Stimulated activated naive CD4-positive, alpha-beta T cell treated with Interleukin-2 at 50 U/mL for 16 hours (primary cell): ENCODE measurements around the gene OTUB1.

Experiments
- DNase-seq: peaks from one replicate; lab custom pipeline; 2025; lab: John Stamatoyannopoulos, UW

Gene OTUB1

DNA sequence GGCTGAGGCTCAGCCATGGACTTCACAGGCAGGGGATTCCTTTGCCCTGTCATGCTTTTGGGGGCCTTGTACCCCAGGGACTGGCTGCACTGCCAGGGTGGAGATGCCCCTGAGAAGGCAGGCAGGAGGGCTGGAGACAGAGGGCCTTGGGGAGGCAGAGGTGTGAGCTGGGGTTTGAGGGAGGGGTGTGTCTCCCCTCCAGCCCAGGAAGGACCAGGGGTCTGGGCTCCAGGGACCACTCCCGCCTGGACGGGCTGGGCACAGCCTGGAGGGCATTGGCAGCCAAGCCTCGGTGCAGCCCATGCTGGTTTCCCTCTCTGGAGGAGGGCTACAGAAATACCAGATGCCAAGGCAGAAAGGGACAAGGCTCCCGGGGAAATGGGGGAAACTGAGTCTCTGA, 19.5 kb downstream of the OTUB1 start:
- no peak for DNase-seq

- DNase-seq, result no peak
Measured at GRCh38 chr11:64006398-64006797, 20.2 kb downstream of the OTUB1 start.

DNA sequence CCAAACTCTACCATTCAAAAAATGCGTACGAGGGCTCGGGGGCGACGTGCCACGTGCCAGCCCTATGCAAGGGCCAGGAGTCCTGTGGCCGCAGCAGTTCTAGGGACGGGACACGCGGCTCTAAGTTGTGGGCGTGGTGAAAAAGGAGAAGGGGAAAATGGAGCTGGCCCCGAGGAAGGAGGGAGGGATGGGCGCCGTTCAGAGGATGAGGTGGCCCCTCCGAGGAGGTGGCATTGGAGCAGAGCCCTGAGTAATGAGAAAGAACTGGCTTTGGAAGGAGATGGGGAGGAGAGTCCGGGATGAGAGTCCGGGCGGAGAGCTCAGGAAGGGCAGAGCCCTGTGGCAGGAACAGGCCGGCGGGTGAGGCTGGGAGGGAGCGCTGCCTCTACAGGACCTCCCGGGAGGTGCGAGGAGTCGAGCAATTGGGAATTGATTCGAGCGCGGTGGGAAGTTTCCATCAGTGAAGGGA, 21.0 kb downstream of the OTUB1 start:
- DNase-seq, result no peak

DNA sequence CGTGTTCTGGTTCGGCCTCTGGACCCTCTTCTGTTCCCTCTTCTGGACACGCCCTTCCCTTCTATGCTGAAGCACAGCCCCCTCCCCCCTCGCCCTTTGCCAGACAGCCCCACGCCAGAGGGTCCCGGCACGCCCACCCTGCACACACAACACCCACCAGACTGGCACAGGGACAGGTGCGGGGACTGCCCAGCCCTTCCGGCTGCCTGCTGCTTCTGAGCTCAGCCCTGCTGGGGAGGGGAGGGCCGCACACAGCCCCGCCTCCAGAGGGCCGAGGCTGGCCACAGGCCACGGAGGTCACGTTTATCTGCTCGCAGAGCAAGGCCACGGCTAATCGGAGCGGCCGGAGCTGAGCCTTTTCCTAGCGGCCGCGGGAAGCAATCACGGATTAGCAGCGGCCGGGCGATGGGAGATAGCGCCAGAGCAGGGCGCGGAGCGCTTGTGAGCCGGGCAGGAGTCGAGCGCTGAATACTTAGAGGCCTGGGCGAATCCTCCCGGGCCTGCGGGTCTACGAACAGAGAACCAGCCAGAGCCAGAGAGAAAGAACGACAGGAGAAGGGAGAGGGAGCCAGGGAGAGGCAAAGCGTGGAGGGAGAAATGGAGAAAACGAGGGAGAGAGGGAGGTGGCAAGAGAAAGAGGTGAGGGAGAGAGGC, 21.5 kb downstream of the OTUB1 start:
- no peak for DNase-seq

- DNase-seq, result no peak
Measured at GRCh38 chr11:64008283-64008913, 22.2 kb downstream of the OTUB1 start.

DNA sequence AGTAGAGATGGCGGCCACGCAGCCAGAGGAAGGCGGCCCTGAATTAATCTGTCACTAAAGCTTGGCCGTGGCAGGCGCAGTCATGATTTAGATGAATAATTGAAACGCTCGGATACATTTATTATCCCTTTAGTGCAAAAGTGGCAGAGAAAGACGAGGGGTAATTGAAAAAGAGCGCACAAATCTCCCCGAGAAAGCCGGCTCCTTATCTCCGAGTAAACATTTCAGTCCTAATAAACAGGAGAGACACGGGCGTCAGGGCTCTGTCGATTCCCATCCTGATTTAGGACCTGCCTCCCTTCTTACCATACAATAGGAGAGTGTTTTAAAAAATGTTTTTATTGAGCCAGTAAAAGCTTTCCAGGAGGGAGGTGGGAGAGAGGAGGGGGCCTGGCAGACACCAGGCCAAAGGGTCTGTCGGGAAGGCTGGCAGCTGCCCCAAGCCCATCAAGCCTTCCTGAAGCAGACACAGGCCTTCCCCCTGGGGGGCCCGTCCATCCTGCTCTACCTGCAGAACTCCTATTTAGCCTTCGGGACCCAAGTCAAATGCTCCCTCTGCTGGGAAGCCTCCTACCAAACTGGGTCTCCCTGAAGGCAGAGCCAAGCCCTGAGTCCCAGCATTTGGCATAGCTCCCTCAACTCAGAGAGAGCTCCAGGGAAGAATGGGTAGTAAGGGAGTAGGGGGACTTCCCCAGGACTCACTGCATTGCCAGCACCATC, 22.8 kb downstream of the OTUB1 start:
- no peak for DNase-seq

DNA sequence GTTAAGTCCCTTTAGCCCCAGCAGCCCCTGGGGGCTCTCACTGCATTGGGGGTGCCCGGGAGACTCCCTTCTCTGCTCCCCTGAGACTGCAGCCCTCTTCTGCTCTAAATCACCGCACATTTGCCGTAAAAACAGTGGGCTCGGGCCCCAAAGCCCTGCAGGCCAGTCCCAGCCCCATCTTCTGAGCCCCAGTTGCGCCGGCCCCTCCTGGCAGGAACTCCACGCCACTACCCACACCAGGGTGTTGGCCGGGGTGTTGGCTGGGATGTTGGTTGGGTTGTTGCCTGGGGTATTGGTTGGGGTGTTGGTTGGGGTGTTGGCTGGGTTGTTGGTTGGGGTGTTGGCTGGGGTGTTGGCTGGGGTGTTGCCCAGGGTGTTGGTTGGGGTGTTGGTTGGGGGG, 23.5 kb downstream of the OTUB1 start:
- no peak for DNase-seq

GRCh38 chr11:64010783-64011182, 24.5 kb downstream of the OTUB1 start:
- DNase-seq, result no peak

DNA sequence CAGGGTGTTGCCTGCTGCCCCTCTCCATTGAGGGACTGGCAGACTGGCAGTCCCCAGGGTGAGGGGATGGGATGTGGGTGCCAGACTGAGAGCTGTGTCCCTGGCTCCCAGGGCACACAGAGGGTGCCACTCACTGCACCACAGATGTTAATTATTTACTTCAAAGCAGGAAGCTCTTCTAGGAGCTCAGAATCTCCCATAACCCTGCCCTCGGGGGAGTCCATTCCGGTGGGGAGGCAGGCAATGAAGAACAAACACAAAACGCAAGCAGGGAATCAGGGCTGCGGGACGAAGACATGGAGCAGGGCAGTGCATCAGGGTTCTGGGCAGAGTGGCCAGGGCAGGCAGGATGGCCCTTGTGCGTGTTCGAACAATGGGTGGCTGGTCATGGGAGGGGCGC, 25.1 kb downstream of the OTUB1 start:
- no peak for DNase-seq

GRCh38 chr11:64013141-64013896, 27.1 kb downstream of the OTUB1 start:
- DNase-seq, result no peak

- DNase-seq, result no peak
Measured at GRCh38 chr11:64014356-64014755, 28.1 kb downstream of the OTUB1 start.

GRCh38 chr11:64015510-64015909, 29.3 kb downstream of the OTUB1 start:
- no peak for DNase-seq

DNA sequence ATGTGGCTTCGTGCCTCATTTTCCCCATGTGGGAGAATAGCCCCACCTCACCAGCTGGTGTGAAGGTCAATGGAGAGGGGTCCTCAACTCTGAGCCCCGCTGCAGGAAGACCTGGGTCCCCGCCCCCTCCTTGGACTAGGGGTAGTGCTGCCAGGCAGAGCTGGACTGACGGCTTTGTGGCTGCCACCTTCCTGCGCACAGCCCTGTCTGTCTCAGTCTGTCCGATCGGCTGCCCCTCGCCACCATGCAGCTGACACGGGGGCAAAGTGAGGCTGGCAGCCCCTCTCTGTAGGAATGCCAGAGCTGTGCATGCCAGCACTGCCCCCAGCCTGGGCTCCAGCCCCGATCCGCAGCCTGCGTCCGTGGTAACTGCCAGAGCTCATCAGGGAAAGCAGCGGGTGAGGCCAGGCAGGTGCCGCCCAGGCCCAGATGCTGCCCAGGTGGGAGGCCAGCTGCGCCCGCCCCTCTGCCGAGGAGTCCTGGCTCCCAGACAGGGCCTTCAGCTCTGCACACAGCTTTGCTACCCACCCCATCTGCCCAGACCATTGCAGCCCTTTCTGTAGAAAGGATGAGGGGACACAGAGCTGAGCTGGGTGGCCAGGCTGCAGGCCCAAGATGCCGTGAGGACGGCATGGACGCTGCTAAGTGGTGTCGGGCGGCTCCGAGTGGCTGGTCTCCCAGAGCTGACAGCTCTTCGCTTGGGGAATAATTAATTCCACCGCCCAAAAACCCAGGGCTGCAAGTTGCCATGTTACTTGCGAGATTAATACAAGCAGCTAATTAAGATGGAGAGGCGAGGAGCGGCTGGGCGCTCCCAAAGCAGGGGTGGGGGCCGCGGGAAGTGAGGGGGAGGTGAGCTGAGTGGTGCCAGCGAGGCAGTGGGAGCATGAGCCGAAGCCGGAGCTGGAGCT, 30.0 kb downstream of the OTUB1 start:
- no peak for DNase-seq

- no peak for DNase-seq
Measured at GRCh38 chr11:64017945-64018224, 31.6 kb downstream of the OTUB1 start.

GRCh38 chr11:64018310-64018709, 32.1 kb downstream of the OTUB1 start:
- no peak for DNase-seq

DNA sequence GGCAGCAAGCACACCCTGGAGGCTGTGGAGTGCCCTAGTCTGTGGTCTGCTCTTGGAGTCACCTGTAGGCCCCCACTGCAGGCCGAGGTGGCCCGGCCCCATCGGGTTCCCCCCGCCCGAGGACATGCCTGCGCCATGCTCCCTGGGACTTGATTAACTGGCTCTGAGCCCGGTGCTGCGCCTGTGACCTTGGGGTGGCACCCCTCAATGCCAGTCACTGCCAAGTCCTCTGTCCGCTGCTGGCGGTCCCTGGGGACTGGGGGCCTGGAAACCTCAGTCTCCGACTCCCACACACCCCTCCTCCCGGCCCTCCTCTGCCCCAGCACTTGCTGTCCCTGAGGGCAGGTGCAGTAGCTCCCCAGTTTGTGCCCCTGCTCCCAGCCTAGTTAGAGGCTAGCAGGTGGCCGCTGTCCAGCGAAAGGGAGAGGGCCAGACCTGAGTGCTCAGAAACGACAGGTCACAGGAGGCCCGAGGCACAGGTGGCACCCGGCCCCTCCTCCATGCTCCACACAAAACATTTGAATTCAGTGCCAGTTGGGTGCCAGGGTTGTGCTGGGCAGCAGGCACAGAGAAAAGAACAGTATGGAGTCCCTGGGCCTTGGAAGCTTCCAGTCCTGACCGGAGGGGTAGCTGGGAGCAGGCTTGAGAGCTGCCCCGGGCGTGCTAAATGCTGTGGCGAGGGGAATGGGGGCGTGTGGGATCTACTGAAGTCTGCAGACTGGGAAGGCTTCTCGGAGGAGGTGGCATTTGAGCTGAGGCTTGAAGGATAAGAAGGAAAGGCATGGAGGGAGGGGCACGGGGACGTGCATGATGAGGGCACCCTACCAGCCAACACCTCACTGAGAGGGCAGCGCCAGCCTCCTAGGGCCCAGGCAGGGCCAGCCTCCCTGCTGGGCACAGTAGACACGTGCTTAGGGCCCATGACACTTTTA, 33.1 kb downstream of the OTUB1 start:
- no peak for DNase-seq

DNA sequence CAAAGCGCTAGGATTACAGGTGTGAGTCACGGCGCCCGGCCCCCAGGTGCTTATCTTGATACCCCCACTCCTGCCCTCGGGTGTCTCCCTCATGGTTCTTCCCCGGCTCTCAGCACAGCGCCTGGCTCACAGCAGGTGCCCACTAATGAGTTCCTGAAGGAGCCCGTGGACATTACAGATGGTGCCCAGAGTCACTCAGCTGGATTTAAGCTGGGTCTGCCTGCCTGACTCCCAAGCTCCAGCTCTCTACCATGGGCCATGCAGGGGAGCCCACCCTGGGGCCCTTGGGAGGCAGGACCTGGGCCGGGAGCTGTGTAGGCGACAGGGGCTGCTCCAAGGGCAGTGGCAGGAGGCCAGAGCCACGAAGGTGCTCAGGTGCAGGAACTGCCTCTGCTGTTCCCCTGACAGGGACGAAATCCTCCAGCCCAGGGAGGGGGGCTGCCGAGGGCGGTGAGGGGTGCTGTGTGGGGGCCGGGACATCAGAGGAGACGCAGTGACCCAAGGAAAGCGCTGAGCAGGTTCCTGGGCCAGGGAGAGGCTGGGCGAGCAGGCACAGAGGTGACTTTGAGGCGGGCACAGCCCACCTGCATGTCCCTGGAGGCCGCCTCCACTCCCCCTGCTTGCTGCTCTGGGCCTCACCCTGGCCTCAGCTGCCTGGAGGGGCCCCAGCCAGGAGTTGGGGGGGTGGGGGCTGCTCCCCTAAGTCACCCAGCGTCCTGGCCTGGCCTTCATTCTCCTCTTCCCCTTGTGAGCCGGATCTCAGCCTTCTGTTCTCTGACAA, 34.9 kb downstream of the OTUB1 start:
- no peak for DNase-seq

DNA sequence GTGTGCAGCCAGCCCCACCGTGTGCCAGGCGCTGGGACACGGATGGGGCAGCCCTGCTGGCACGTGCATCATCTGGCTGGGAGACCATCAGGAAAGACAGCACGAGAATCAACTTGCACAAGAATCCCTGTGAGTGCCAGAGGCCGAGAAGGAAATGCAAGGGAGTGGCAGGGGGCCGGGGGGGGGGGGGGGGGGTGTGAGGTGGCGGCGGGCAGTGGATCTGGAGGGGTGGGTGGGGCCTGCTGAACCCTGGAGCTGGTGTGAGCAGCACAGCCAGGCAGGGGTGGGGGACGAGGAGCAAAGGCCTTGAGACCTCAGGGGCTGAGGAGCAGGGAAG, 35.5 kb downstream of the OTUB1 start:
- no peak for DNase-seq

DNA sequence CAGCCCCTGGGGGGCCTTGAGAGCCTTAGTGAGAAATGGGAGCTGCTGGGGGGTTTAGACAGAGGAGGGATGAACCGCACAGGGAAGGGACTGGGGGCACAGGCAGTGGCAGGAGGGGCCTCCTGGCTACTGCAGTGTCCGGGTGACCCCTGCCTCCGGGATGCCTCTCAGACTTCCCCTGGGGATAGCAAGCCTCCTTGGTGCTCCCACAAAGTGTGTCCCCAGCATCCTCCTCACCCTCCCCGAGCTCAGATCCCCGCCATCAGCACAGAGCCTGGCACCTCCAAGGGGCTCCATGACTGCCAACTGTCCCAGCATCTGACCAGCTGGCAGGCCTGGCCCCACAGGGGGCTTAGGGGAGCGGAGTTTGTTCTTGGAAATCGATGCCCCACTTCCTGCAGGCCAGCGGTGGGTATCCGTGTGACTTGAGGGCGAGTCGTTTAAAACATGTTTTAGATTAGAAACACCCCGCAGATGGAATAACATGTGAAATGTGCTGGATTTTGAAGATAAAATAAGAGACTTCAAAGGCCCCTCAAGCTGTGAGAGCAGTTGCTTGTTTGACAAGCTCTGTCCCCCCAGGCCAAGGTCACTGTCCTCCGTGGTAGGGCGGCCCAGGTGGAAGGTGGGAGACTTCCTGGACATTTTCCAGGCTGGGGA, 36.0 kb downstream of the OTUB1 start:
- DNase-seq, result no peak
